SK-N-SH treated with all-trans-retinoic acid at 6 μM for 48 hours (cell line): ENCODE measurements around the gene ACO2.

ENCODE experiments used
- ATAC-seq: fragments of 200-7000 bp; cut with Tn5 transposase; 3 replicates; pipeline ENCODE4 v1.9.1; 2020; ENCODE audit warnings: mild to moderate bottlenecking, moderate library complexity
- ARNTL ChIP-seq: fragments of 450-650 bp; formaldehyde crosslinking; IDR thresholded peaks from 2 replicates; pipeline ENCODE4 v1.5.0; 2020; ENCODE audit warnings: low read depth, mild to moderate bottlenecking, moderate library complexity, borderline replicate concordance
- BACH2 ChIP-seq: fragments of 250-450 bp; sonication (Bioruptor Pico); IDR thresholded peaks from 2 replicates; pipeline ENCODE4 v1.9.0; 2021; ENCODE audit warnings: mild to moderate bottlenecking, borderline replicate concordance
- CSDC2 ChIP-seq: fragments of 250-450 bp; sonication (Bioruptor Pico); IDR thresholded peaks from 2 replicates; pipeline ENCODE4 v1.5.0; 2020; ENCODE audit warnings: mild to moderate bottlenecking, moderate library complexity
- ESRRG ChIP-seq: fragments of 250-450 bp; sonication (Bioruptor Pico); IDR thresholded peaks from 2 replicates; pipeline ENCODE4 v1.6.1; 2021; ENCODE audit warnings: mild to moderate bottlenecking
- GLIS3 ChIP-seq: fragments of 250-450 bp; sonication (Bioruptor Pico); IDR thresholded peaks from 2 replicates; pipeline ENCODE4 v1.5.0; 2020; ENCODE audit warnings: mild to moderate bottlenecking, moderate library complexity
- ISL1 ChIP-seq: fragments of 250-450 bp; sonication (Bioruptor Pico); IDR thresholded peaks from 2 replicates; pipeline ENCODE4 v2.1.2; 2022; ENCODE audit warnings: mild to moderate bottlenecking, moderate library complexity
- OSR1 ChIP-seq: fragments of 250-450 bp; sonication (Bioruptor Pico); IDR thresholded peaks from 2 replicates; pipeline ENCODE4 v1.8.0; 2022; ENCODE audit warnings: moderate library complexity, mild to moderate bottlenecking, inconsistent platforms
- PPARA ChIP-seq: fragments of 250-450 bp; sonication (Bioruptor Pico); IDR thresholded peaks from 2 replicates; pipeline ENCODE4 v1.5.0; 2020; ENCODE audit warnings: mild to moderate bottlenecking, borderline replicate concordance
- RARB ChIP-seq: fragments of 250-450 bp; sonication (Bioruptor Pico); IDR thresholded peaks from 2 replicates; pipeline ENCODE4 v1.8.0; 2021; ENCODE audit warnings: mild to moderate bottlenecking, moderate library complexity
- SNAI2 ChIP-seq: fragments of 250-450 bp; sonication (Bioruptor Pico); IDR thresholded peaks from 2 replicates; pipeline ENCODE4 v1.5.0; 2020; ENCODE audit warnings: mild to moderate bottlenecking, moderate library complexity
- TCF4 ChIP-seq: fragments of 250-450 bp; sonication (Bioruptor Pico); IDR thresholded peaks from 2 replicates; pipeline ENCODE4 v1.8.0; 2021; ENCODE audit warnings: mild to moderate bottlenecking, moderate library complexity, borderline replicate concordance
- TOX ChIP-seq: fragments of 250-450 bp; sonication (Bioruptor Pico); IDR thresholded peaks from 2 replicates; pipeline ENCODE4 v1.8.0; 2021; ENCODE audit warnings: mild to moderate bottlenecking, moderate library complexity, borderline replicate concordance
- ZC3H10 ChIP-seq: fragments of 250-450 bp; sonication (Bioruptor Pico); IDR thresholded peaks from 2 replicates; pipeline ENCODE4 v1.5.1; 2021; ENCODE audit warnings: mild to moderate bottlenecking, moderate library complexity
- ZFP3 ChIP-seq: fragments of 250-450 bp; sonication (Bioruptor Pico); IDR thresholded peaks from 2 replicates; pipeline ENCODE4 v1.5.0; 2020; ENCODE audit warnings: mild to moderate bottlenecking, moderate library complexity
- ZFP30 ChIP-seq: fragments of 450-650 bp; formaldehyde crosslinking; IDR thresholded peaks from 2 replicates; pipeline ENCODE4 v1.5.0; 2022; ENCODE audit warnings: mild to moderate bottlenecking, moderate library complexity
- ZNF565 ChIP-seq: fragments of 450-650 bp; formaldehyde crosslinking; conservative IDR thresholded peaks from 2 replicates; pipeline ENCODE4 v1.5.0; 2020; ENCODE audit warnings: low read depth, mild to moderate bottlenecking, moderate library complexity
- ZNF70 ChIP-seq: fragments of 450-650 bp; formaldehyde crosslinking; IDR thresholded peaks from 2 replicates; pipeline ENCODE4 v1.5.0; 2020; ENCODE audit warnings: mild to moderate bottlenecking, moderate library complexity
- ZNF8 ChIP-seq: fragments of 450-650 bp; formaldehyde crosslinking; IDR thresholded peaks from 2 replicates; pipeline ENCODE4 v1.5.0; 2020; ENCODE audit warnings: mild to moderate bottlenecking, moderate library complexity
- TF ChIP-seq, protein P1 (sequence below): fragments of 250-450 bp; sonication (Bioruptor Pico); IDR thresholded peaks from 2 replicates; pipeline ENCODE4 v1.5.1; 2021; ENCODE audit warnings: mild to moderate bottlenecking, moderate library complexity
- TF ChIP-seq, protein P2 (sequence below): fragments of 250-450 bp; sonication (Bioruptor Pico); IDR thresholded peaks from 2 replicates; pipeline ENCODE4 v1.8.0; 2021; ENCODE audit warnings: low read depth, mild to moderate bottlenecking, moderate library complexity, borderline replicate concordance
- TF ChIP-seq, protein P3 (sequence below): fragments of 250-450 bp; sonication (Bioruptor Pico); IDR thresholded peaks from 2 replicates; pipeline ENCODE4 v1.5.0; 2020; ENCODE audit warnings: mild to moderate bottlenecking, moderate library complexity
- TF ChIP-seq, protein P4 (sequence below): fragments of 250-450 bp; sonication (Bioruptor Pico); IDR thresholded peaks from 2 replicates; pipeline ENCODE4 v1.5.1; 2020; ENCODE audit warnings: low read depth, mild to moderate bottlenecking, moderate library complexity
- TF ChIP-seq, protein P5 (sequence below): fragments of 250-450 bp; sonication (Bioruptor Pico); IDR thresholded peaks from 2 replicates; pipeline ENCODE4 v1.8.0; 2020; ENCODE audit warnings: mild to moderate bottlenecking, moderate library complexity, borderline replicate concordance

Gene ACO2

DNA sequence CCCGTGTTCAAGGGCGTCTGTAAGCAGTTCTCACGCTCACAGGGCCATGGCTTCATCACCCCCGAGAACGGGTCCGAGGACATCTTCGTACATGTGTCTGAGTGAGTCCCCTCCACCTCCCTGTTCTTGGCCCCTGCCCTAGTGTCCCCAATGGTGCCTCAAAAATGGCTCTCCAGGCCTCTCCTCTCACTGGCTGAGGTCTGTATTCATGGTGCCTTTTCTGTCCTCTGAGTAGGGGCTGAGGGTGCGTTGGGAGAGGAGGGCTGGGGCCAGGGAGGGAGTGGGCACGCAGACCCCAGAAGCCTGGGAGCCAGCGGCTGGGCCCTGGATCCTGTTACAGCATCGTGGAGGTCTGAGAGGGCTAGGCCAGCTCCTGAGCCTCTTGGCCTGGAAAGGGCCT is 104.8 kb downstream of the ACO2 start:
- ATAC-seq: no peak
- TF ChIP-seq ARNTL (no peak), ZFP3 (CRISPR knock-in tag) (no peak), OSR1 (no peak), ESRRG (CRISPR knock-in tag) (no peak), TCF4 (CRISPR knock-in tag) (no peak), ISL1 (CRISPR knock-in tag) (no peak), ZNF8 (CRISPR knock-in tag) (no peak), CSDC2 (CRISPR knock-in tag) (no peak), TOX (CRISPR knock-in tag) (no peak), GLIS3 (CRISPR knock-in tag) (no peak), RARB (CRISPR knock-in tag) (no peak), PPARA (CRISPR knock-in tag) (no peak), ZC3H10 (CRISPR knock-in tag) (no peak), ZFP30 (CRISPR knock-in tag) (no peak), SNAI2 (CRISPR knock-in tag) (no peak), ZNF70 (no peak), ZNF565 (no peak)
- TF ChIP-seq, protein P1, sequence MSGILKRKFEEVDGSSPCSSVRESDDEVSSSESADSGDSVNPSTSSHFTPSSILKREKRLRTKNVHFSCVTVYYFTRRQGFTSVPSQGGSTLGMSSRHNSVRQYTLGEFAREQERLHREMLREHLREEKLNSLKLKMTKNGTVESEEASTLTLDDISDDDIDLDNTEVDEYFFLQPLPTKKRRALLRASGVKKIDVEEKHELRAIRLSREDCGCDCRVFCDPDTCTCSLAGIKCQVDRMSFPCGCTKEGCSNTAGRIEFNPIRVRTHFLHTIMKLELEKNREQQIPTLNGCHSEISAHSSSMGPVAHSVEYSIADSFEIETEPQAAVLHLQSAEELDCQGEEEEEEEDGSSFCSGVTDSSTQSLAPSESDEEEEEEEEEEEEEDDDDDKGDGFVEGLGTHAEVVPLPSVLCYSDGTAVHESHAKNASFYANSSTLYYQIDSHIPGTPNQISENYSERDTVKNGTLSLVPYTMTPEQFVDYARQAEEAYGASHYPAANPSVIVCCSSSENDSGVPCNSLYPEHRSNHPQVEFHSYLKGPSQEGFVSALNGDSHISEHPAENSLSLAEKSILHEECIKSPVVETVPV (CRISPR knock-in tag): no peak
- TF ChIP-seq, protein P2, sequence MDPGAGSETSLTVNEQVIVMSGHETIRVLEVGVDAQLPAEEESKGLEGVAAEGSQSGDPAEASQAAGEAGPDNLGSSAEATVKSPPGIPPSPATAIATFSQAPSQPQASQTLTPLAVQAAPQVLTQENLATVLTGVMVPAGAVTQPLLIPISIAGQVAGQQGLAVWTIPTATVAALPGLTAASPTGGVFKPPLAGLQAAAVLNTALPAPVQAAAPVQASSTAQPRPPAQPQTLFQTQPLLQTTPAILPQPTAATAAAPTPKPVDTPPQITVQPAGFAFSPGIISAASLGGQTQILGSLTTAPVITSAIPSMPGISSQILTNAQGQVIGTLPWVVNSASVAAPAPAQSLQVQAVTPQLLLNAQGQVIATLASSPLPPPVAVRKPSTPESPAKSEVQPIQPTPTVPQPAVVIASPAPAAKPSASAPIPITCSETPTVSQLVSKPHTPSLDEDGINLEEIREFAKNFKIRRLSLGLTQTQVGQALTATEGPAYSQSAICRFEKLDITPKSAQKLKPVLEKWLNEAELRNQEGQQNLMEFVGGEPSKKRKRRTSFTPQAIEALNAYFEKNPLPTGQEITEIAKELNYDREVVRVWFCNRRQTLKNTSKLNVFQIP: no peak
- TF ChIP-seq, protein P3, sequence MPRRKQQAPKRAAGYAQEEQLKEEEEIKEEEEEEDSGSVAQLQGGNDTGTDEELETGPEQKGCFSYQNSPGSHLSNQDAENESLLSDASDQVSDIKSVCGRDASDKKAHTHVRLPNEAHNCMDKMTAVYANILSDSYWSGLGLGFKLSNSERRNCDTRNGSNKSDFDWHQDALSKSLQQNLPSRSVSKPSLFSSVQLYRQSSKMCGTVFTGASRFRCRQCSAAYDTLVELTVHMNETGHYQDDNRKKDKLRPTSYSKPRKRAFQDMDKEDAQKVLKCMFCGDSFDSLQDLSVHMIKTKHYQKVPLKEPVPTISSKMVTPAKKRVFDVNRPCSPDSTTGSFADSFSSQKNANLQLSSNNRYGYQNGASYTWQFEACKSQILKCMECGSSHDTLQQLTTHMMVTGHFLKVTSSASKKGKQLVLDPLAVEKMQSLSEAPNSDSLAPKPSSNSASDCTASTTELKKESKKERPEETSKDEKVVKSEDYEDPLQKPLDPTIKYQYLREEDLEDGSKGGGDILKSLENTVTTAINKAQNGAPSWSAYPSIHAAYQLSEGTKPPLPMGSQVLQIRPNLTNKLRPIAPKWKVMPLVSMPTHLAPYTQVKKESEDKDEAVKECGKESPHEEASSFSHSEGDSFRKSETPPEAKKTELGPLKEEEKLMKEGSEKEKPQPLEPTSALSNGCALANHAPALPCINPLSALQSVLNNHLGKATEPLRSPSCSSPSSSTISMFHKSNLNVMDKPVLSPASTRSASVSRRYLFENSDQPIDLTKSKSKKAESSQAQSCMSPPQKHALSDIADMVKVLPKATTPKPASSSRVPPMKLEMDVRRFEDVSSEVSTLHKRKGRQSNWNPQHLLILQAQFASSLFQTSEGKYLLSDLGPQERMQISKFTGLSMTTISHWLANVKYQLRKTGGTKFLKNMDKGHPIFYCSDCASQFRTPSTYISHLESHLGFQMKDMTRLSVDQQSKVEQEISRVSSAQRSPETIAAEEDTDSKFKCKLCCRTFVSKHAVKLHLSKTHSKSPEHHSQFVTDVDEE (CRISPR knock-in tag): no peak

DNA sequence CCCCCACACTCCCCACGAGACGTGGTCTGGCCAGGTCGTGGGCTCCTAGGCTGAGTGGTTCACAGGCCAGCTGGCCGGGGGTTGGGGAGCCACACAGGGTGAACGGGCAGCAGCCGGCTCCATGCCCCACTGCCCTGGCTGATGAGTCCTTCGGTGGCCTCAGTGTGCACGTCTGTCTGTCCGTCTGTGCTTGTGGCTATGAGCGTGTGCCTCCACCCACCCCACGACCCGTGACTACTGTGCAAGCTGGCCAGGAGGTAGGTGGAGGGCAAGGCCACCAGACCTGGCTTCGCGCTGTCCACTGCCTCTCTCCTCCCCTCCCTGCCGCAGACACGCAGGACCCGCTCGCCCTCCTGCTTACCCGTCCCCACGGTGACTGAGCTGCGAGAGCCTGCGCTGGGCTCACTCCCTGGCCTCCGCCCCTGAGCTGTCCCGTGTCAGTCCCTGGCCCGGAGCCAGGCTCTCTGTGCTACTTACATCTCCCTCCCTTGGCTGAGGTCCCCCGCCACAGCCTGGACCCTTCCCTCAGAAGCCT is 106.0 kb downstream of the ACO2 start:
- TF ChIP-seq ZNF70 (no peak), ESRRG (CRISPR knock-in tag) (no peak), TOX (CRISPR knock-in tag) (no peak), RARB (CRISPR knock-in tag) (no peak), OSR1 (no peak)
- TF ChIP-seq, protein P4, sequence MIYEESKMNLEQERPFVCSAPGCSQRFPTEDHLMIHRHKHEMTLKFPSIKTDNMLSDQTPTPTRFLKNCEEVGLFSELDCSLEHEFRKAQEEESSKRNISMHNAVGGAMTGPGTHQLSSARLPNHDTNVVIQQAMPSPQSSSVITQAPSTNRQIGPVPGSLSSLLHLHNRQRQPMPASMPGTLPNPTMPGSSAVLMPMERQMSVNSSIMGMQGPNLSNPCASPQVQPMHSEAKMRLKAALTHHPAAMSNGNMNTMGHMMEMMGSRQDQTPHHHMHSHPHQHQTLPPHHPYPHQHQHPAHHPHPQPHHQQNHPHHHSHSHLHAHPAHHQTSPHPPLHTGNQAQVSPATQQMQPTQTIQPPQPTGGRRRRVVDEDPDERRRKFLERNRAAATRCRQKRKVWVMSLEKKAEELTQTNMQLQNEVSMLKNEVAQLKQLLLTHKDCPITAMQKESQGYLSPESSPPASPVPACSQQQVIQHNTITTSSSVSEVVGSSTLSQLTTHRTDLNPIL: no peak
- TF ChIP-seq, all 23 proteins: peak for 0
- no peak; the same call in 2 of the 3 replicates for ATAC-seq

DNA sequence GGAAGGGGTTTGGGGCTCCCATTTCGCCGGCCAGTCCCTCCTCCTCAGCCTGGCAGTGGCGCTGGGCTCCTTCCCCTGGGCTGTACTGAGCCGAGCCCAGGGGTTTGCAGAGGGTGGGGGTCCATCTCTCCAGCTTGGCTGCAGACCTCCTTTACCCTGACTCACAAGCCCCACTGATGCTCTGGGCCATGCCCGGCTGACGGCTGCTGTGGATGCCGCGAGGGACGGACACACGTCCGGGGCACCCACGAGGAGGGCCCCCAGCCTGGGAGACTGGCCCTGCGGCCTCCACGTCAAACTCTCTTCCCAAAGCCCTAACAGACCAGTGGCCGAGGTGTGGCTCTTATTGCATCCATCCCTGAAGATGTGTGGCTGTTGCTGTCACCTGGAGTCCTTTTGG is 106.6 kb downstream of the ACO2 start:
- no peak; the same call in 2 of the 3 replicates for ATAC-seq
- TF ChIP-seq BACH2 (no peak), TCF4 (CRISPR knock-in tag) (no peak), GLIS3 (CRISPR knock-in tag) (no peak), OSR1 (no peak), ZNF565 (no peak), ESRRG (CRISPR knock-in tag) (no peak), ZNF70 (no peak), ZFP3 (CRISPR knock-in tag) (no peak), ZNF8 (CRISPR knock-in tag) (no peak), SNAI2 (CRISPR knock-in tag) (no peak), ARNTL (no peak)
- TF ChIP-seq, protein P3 (CRISPR knock-in tag): no peak
- TF ChIP-seq, protein P5, sequence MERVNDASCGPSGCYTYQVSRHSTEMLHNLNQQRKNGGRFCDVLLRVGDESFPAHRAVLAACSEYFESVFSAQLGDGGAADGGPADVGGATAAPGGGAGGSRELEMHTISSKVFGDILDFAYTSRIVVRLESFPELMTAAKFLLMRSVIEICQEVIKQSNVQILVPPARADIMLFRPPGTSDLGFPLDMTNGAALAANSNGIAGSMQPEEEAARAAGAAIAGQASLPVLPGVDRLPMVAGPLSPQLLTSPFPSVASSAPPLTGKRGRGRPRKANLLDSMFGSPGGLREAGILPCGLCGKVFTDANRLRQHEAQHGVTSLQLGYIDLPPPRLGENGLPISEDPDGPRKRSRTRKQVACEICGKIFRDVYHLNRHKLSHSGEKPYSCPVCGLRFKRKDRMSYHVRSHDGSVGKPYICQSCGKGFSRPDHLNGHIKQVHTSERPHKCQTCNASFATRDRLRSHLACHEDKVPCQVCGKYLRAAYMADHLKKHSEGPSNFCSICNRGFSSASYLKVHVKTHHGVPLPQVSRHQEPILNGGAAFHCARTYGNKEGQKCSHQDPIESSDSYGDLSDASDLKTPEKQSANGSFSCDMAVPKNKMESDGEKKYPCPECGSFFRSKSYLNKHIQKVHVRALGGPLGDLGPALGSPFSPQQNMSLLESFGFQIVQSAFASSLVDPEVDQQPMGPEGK (CRISPR knock-in tag): no peak
- TF ChIP-seq, protein P1 (CRISPR knock-in tag): no peak
